GM23338 (cell line): ENCODE data around the gene CACNA1B. TPM values are rescaled to one million over a fixed set of nuclear protein-coding genes. Genes with fewer than 3 reads are reported as not detected.

Experiments used
- CREB1 ChIP-seq: fragments of 250-450 bp; sonication (Bioruptor Pico); IDR thresholded peaks from 2 replicates; pipeline ENCODE4 v1.5.0; 2020; ENCODE audit warnings: low read depth, mild to moderate bottlenecking, moderate library complexity
- EZH2 ChIP-seq: fragments of 200-600 bp; sonication (generic); IDR thresholded peaks from one replicate; pipeline ENCODE4 v1.8.0; 2017; ENCODE audit warnings: antibody characterized with exemption, mild to moderate bottlenecking, low read depth; ENCODE audit not compliant: unreplicated experiment
- EZH2phosphoT487 ChIP-seq: fragments of 200-600 bp; sonication (generic); IDR thresholded peaks from one replicate; pipeline ENCODE4 v1.8.1; 2018; ENCODE audit warnings: antibody characterized with exemption; ENCODE audit not compliant: unreplicated experiment
- NANOG ChIP-seq: IDR thresholded peaks from 2 replicates; pipeline ENCODE4 v1.6.1; 2016; ENCODE audit warnings: antibody characterized with exemption, borderline replicate concordance
- ZNF331 ChIP-seq: fragments of 250-450 bp; sonication (Bioruptor Pico); IDR thresholded peaks from 2 replicates; pipeline ENCODE4 v1.5.0; 2020; ENCODE audit warnings: low read depth, mild to moderate bottlenecking, moderate library complexity
- polyA plus RNA-seq: library from polyadenylated mRNA; unstranded; fragments of >200 nt; fragmentation: Nextera tagmentation; extraction: Ambion mirVana; gene quantifications from 2 replicates; pipeline ENCODE4 v1.2.1, GENCODE V29; 2016
- total RNA-seq: library from RNA; depleted of rRNA; stranded (reverse); fragments of >200 nt; shearing (Covaris generic); gene quantifications from 2 replicates; pipeline ENCODE4 v1.2.3, GENCODE V29; 2014
- TF ChIP-seq, protein P1 (sequence below): fragments of 250-450 bp; sonication (Bioruptor Pico); IDR thresholded peaks from 2 replicates; pipeline ENCODE4 v1.5.0; 2020; ENCODE audit warnings: mild to moderate bottlenecking, moderate library complexity
- TF ChIP-seq, protein P2 (sequence below): IDR thresholded peaks from 2 replicates; pipeline ENCODE4 v1.6.1; 2016; ENCODE audit warnings: antibody characterized with exemption
- TF ChIP-seq, protein P3 (sequence below): IDR thresholded peaks from one replicate; pipeline ENCODE4 v1.6.1; 2018; ENCODE audit warnings: antibody characterized with exemption; ENCODE audit not compliant: unreplicated experiment

CACNA1B gene
- total and polyA plus RNA-seq, 2 experiments from 2014 or later: 1.1 to 10.4 TPM

DNA sequence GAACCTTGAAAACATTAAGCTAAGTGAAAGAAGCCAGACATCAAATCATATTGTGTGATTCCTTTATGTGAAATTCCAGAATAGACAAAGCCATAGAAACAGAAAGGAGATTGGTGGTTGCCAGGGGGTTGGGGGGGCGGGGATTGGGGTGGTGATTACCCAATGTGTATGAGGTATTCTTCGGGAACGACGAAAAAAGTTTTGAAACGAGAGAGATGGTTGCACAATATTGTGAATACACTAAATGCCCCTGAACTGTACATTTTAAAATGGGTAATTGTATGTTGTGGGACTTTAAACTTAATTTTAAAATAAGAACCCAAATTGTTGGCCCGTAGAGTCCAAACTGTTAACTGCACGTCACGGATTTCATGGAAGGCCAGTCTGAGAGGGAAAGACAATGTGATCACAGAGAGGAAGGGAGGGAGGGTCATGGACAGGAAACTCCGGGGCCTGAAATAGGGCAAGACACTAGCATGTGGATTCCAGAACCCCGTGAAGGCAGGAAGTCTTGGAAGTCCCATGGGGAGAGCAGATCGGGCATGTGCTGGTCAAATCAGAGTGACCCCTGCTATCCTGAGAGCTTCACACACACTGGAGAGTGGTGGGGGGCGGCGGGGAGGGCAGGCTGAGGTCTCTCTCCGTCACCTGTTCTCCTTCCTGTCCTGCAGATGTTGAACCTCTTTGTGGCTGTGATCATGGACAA lies 218.4 kb downstream of the CACNA1B start (continued):
- TF ChIP-seq, protein P1, sequence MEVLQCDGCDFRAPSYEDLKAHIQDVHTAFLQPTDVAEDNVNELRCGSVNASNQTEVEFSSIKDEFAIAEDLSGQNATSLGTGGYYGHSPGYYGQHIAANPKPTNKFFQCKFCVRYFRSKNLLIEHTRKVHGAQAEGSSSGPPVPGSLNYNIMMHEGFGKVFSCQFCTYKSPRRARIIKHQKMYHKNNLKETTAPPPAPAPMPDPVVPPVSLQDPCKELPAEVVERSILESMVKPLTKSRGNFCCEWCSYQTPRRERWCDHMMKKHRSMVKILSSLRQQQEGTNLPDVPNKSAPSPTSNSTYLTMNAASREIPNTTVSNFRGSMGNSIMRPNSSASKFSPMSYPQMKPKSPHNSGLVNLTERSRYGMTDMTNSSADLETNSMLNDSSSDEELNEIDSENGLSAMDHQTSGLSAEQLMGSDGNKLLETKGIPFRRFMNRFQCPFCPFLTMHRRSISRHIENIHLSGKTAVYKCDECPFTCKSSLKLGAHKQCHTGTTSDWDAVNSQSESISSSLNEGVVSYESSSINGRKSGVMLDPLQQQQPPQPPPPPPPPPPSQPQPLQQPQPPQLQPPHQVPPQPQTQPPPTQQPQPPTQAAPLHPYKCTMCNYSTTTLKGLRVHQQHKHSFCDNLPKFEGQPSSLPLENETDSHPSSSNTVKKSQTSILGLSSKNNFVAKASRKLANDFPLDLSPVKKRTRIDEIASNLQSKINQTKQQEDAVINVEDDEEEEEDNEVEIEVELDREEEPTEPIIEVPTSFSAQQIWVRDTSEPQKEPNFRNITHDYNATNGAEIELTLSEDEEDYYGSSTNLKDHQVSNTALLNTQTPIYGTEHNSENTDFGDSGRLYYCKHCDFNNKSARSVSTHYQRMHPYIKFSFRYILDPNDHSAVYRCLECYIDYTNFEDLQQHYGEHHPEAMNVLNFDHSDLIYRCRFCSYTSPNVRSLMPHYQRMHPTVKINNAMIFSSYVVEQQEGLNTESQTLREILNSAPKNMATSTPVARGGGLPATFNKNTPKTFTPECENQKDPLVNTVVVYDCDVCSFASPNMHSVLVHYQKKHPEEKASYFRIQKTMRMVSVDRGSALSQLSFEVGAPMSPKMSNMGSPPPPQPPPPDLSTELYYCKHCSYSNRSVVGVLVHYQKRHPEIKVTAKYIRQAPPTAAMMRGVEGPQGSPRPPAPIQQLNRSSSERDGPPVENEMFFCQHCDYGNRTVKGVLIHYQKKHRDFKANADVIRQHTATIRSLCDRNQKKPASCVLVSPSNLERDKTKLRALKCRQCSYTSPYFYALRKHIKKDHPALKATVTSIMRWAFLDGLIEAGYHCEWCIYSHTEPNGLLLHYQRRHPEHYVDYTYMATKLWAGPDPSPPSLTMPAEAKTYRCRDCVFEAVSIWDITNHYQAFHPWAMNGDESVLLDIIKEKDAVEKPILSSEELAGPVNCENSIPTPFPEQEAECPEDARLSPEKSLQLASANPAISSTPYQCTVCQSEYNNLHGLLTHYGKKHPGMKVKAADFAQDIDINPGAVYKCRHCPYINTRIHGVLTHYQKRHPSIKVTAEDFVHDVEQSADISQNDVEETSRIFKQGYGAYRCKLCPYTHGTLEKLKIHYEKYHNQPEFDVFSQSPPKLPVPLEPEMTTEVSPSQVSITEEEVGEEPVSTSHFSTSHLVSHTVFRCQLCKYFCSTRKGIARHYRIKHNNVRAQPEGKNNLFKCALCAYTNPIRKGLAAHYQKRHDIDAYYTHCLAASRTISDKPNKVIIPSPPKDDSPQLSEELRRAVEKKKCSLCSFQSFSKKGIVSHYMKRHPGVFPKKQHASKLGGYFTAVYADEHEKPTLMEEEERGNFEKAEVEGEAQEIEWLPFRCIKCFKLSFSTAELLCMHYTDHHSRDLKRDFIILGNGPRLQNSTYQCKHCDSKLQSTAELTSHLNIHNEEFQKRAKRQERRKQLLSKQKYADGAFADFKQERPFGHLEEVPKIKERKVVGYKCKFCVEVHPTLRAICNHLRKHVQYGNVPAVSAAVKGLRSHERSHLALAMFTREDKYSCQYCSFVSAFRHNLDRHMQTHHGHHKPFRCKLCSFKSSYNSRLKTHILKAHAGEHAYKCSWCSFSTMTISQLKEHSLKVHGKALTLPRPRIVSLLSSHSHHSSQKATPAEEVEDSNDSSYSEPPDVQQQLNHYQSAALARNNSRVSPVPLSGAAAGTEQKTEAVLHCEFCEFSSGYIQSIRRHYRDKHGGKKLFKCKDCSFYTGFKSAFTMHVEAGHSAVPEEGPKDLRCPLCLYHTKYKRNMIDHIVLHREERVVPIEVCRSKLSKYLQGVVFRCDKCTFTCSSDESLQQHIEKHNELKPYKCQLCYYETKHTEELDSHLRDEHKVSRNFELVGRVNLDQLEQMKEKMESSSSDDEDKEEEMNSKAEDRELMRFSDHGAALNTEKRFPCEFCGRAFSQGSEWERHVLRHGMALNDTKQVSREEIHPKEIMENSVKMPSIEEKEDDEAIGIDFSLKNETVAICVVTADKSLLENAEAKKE: no peak
- TF ChIP-seq, protein P2, sequence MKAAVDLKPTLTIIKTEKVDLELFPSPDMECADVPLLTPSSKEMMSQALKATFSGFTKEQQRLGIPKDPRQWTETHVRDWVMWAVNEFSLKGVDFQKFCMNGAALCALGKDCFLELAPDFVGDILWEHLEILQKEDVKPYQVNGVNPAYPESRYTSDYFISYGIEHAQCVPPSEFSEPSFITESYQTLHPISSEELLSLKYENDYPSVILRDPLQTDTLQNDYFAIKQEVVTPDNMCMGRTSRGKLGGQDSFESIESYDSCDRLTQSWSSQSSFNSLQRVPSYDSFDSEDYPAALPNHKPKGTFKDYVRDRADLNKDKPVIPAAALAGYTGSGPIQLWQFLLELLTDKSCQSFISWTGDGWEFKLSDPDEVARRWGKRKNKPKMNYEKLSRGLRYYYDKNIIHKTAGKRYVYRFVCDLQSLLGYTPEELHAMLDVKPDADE: no peak
- TF ChIP-seq ZNF331: no peak
- TF ChIP-seq NANOG: no peak
- TF ChIP-seq EZH2phosphoT487: no peak
- TF ChIP-seq CREB1 (CRISPR knock-in tag): no peak
- no peak for TF ChIP-seq EZH2
- TF ChIP-seq, protein P3, sequence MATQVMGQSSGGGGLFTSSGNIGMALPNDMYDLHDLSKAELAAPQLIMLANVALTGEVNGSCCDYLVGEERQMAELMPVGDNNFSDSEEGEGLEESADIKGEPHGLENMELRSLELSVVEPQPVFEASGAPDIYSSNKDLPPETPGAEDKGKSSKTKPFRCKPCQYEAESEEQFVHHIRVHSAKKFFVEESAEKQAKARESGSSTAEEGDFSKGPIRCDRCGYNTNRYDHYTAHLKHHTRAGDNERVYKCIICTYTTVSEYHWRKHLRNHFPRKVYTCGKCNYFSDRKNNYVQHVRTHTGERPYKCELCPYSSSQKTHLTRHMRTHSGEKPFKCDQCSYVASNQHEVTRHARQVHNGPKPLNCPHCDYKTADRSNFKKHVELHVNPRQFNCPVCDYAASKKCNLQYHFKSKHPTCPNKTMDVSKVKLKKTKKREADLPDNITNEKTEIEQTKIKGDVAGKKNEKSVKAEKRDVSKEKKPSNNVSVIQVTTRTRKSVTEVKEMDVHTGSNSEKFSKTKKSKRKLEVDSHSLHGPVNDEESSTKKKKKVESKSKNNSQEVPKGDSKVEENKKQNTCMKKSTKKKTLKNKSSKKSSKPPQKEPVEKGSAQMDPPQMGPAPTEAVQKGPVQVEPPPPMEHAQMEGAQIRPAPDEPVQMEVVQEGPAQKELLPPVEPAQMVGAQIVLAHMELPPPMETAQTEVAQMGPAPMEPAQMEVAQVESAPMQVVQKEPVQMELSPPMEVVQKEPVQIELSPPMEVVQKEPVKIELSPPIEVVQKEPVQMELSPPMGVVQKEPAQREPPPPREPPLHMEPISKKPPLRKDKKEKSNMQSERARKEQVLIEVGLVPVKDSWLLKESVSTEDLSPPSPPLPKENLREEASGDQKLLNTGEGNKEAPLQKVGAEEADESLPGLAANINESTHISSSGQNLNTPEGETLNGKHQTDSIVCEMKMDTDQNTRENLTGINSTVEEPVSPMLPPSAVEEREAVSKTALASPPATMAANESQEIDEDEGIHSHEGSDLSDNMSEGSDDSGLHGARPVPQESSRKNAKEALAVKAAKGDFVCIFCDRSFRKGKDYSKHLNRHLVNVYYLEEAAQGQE: no peak
